SK-N-SH treated with all-trans-retinoic acid at 6 μM for 48 hours (cell line): ENCODE data around the gene CHST11.
A peak's percentile ranks its signal among the peaks of the same experiment; 100 is the strongest.

ENCODE experiments used
- ATAC-seq: fragments of 200-7000 bp; cut with Tn5 transposase; 3 replicates; pipeline ENCODE4 v1.9.1; 2020; ENCODE audit warnings: mild to moderate bottlenecking, moderate library complexity
- ARNTL ChIP-seq: fragments of 450-650 bp; formaldehyde crosslinking; IDR thresholded peaks from 2 replicates; pipeline ENCODE4 v1.5.0; 2020; ENCODE audit warnings: low read depth, mild to moderate bottlenecking, moderate library complexity, borderline replicate concordance
- BACH2 ChIP-seq: fragments of 250-450 bp; sonication (Bioruptor Pico); IDR thresholded peaks from 2 replicates; pipeline ENCODE4 v1.9.0; 2021; ENCODE audit warnings: mild to moderate bottlenecking, borderline replicate concordance
- CSDC2 ChIP-seq: fragments of 250-450 bp; sonication (Bioruptor Pico); IDR thresholded peaks from 2 replicates; pipeline ENCODE4 v1.5.0; 2020; ENCODE audit warnings: mild to moderate bottlenecking, moderate library complexity
- CSRNP3 ChIP-seq: fragments of 250-450 bp; sonication (Bioruptor Pico); IDR thresholded peaks from 2 replicates; pipeline ENCODE4 v1.5.1; 2021; ENCODE audit warnings: mild to moderate bottlenecking, moderate library complexity
- GLIS3 ChIP-seq: fragments of 250-450 bp; sonication (Bioruptor Pico); IDR thresholded peaks from 2 replicates; pipeline ENCODE4 v1.5.0; 2020; ENCODE audit warnings: mild to moderate bottlenecking, moderate library complexity
- ISL1 ChIP-seq: fragments of 250-450 bp; sonication (Bioruptor Pico); IDR thresholded peaks from 2 replicates; pipeline ENCODE4 v2.1.2; 2022; ENCODE audit warnings: mild to moderate bottlenecking, moderate library complexity
- OSR1 ChIP-seq: fragments of 250-450 bp; sonication (Bioruptor Pico); IDR thresholded peaks from 2 replicates; pipeline ENCODE4 v1.8.0; 2022; ENCODE audit warnings: moderate library complexity, mild to moderate bottlenecking, inconsistent platforms
- PATZ1 ChIP-seq: fragments of 250-450 bp; sonication (Bioruptor Pico); IDR thresholded peaks from 2 replicates; pipeline ENCODE4 v1.8.0; 2020; ENCODE audit warnings: mild to moderate bottlenecking, moderate library complexity, borderline replicate concordance
- POU6F1 ChIP-seq: fragments of 250-450 bp; sonication (Bioruptor Pico); IDR thresholded peaks from 2 replicates; pipeline ENCODE4 v1.8.0; 2021; ENCODE audit warnings: low read depth, mild to moderate bottlenecking, moderate library complexity, borderline replicate concordance
- RARB ChIP-seq: fragments of 250-450 bp; sonication (Bioruptor Pico); IDR thresholded peaks from 2 replicates; pipeline ENCODE4 v1.8.0; 2021; ENCODE audit warnings: mild to moderate bottlenecking, moderate library complexity
- SNAI2 ChIP-seq: fragments of 250-450 bp; sonication (Bioruptor Pico); IDR thresholded peaks from 2 replicates; pipeline ENCODE4 v1.5.0; 2020; ENCODE audit warnings: mild to moderate bottlenecking, moderate library complexity
- TCF4 ChIP-seq: fragments of 250-450 bp; sonication (Bioruptor Pico); IDR thresholded peaks from 2 replicates; pipeline ENCODE4 v1.8.0; 2021; ENCODE audit warnings: mild to moderate bottlenecking, moderate library complexity, borderline replicate concordance
- TOX ChIP-seq: fragments of 250-450 bp; sonication (Bioruptor Pico); IDR thresholded peaks from 2 replicates; pipeline ENCODE4 v1.8.0; 2021; ENCODE audit warnings: mild to moderate bottlenecking, moderate library complexity, borderline replicate concordance
- TSHZ2 ChIP-seq: fragments of 250-450 bp; sonication (Bioruptor Pico); IDR thresholded peaks from 2 replicates; pipeline ENCODE4 v1.5.0; 2020; ENCODE audit warnings: mild to moderate bottlenecking, moderate library complexity
- ZC3H10 ChIP-seq: fragments of 250-450 bp; sonication (Bioruptor Pico); IDR thresholded peaks from 2 replicates; pipeline ENCODE4 v1.5.1; 2021; ENCODE audit warnings: mild to moderate bottlenecking, moderate library complexity
- ZFP3 ChIP-seq: fragments of 250-450 bp; sonication (Bioruptor Pico); IDR thresholded peaks from 2 replicates; pipeline ENCODE4 v1.5.0; 2020; ENCODE audit warnings: mild to moderate bottlenecking, moderate library complexity
- ZNF565 ChIP-seq: fragments of 450-650 bp; formaldehyde crosslinking; conservative IDR thresholded peaks from 2 replicates; pipeline ENCODE4 v1.5.0; 2020; ENCODE audit warnings: low read depth, mild to moderate bottlenecking, moderate library complexity
- ZNF70 ChIP-seq: fragments of 450-650 bp; formaldehyde crosslinking; IDR thresholded peaks from 2 replicates; pipeline ENCODE4 v1.5.0; 2020; ENCODE audit warnings: mild to moderate bottlenecking, moderate library complexity
- ZNF8 ChIP-seq: fragments of 450-650 bp; formaldehyde crosslinking; IDR thresholded peaks from 2 replicates; pipeline ENCODE4 v1.5.0; 2020; ENCODE audit warnings: mild to moderate bottlenecking, moderate library complexity

CHST11 gene

GRCh38 chr12:104680070-104680469, 223.3 kb downstream of the CHST11 start:
- peak; percentile 74 for ATAC-seq
- no peak for TF ChIP-seq SNAI2 (CRISPR knock-in tag)
- no peak for TF ChIP-seq CSDC2 (CRISPR knock-in tag)

GRCh38 chr12:104680491-104680890, 223.7 kb downstream of the CHST11 start:
- no peak for ATAC-seq
- TF ChIP-seq TCF4 (CRISPR knock-in tag) = no peak
- TF ChIP-seq ARNTL (CRISPR knock-in tag) = no peak
- TF ChIP-seq BACH2 (CRISPR knock-in tag) = no peak
- no peak for TF ChIP-seq PATZ1 (CRISPR knock-in tag)
- no peak for TF ChIP-seq TSHZ2 (CRISPR knock-in tag)
- TF ChIP-seq SNAI2 (CRISPR knock-in tag) = no peak
- no peak for TF ChIP-seq POU6F1
- no peak for TF ChIP-seq OSR1 (CRISPR knock-in tag)
- no peak for TF ChIP-seq ZFP3 (CRISPR knock-in tag)
- no peak for TF ChIP-seq ISL1 (CRISPR knock-in tag)
- no peak for TF ChIP-seq GLIS3 (CRISPR knock-in tag)
- no peak for TF ChIP-seq ZNF8 (CRISPR knock-in tag)
- TF ChIP-seq CSRNP3 (CRISPR knock-in tag) = no peak

GRCh38 chr12:104681012-104681690, 224.4 kb downstream of the CHST11 start:
- ATAC-seq = no peak
- TF ChIP-seq TCF4 (CRISPR knock-in tag) (no peak), ZNF70 (CRISPR knock-in tag) (no peak), ARNTL (CRISPR knock-in tag) (no peak), ZC3H10 (CRISPR knock-in tag) (no peak), BACH2 (CRISPR knock-in tag) (no peak), ZNF8 (CRISPR knock-in tag) (no peak), PATZ1 (CRISPR knock-in tag) (no peak; the same call in 1 of the 2 replicates)
- TF ChIP-seq, all 23 proteins: peak for 0

GRCh38 chr12:104682790-104683279, 226.1 kb downstream of the CHST11 start:
- no peak for ATAC-seq
- TF ChIP-seq ZNF70 (CRISPR knock-in tag) (no peak), ZNF8 (CRISPR knock-in tag) (no peak), ZNF565 (no peak), RARB (CRISPR knock-in tag) (no peak), CSDC2 (CRISPR knock-in tag) (no peak), SNAI2 (CRISPR knock-in tag) (no peak), ISL1 (CRISPR knock-in tag) (no peak), ARNTL (CRISPR knock-in tag) (no peak), OSR1 (CRISPR knock-in tag) (no peak), TOX (CRISPR knock-in tag) (no peak), PATZ1 (CRISPR knock-in tag) (no peak), ZFP3 (CRISPR knock-in tag) (no peak), CSRNP3 (CRISPR knock-in tag) (no peak), ZC3H10 (CRISPR knock-in tag) (no peak)
